ENCODE measurements around the gene LPP.

DNA sequence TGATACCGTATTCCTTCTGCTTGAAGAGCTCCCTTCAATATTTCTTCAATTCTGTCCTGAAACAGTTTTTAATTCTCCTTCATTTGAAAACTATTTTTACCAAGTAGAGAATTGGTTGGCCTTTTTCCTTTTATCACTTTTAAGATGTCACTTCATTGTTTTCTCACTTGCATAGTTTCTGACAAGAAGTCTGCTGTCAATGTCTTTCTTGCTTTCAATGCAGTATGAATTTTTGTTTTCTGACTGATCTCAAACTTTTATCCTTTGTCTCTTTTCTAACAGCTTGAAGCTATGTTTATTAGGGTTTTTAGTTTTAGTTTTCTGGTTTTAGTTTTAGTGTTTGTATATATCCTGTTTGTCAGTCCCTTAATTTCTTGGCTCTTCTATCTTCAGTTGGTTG lies 653.0 kb downstream of the LPP start:
- TF ChIP-seq POLR2A (IDR thresholded peaks at IDR 0.05; ENCODE audit: low read depth, low read length) = no peak
- TF ChIP-seq TAF1 (IDR thresholded peaks at IDR 0.05; ENCODE audit: borderline replicate concordance, low read depth, low read length) = no peak
- TF ChIP-seq POLR2AphosphoS5 (IDR thresholded peaks at IDR 0.05; ENCODE audit: low read depth, low read length) = no peak
